Measurements from ENCODE around the gene CHST10. TPM values are rescaled to one million over a fixed set of nuclear protein-coding genes. Genes with fewer than 3 reads are reported as not detected.

CHST10 gene
- total and polyA plus RNA-seq, 2 donors (not counting 3 experiments of a cell fraction or from before 2014, with no cell fraction given), result 11.1 to 12.3 TPM

- BruUV-seq (replicated peaks), result no TSS peak
- no peaks in the 10 kb centered on the region for H3K9me1 ChIP-seq (replicated peaks; ENCODE audit: control insufficient read depth, extremely low read depth, insufficient read depth, low read length)
- H3K4me3 ChIP-seq (replicated peaks in 1 of 3; ENCODE audit: insufficient read depth in 1 of 3, low read depth in 1 of 3, low read length in 3 of 3), result no peak overlapping the region
- no peak for FAIRE-seq
- no peak for DNase-seq (ENCODE audit: low read depth, low spot score)
- POLR2A ChIA-PET, result no interaction called here
- no peaks in the 10 kb centered on the region for H3K79me2 ChIP-seq (ENCODE audit: control insufficient read depth, insufficient read depth, low read length)
- H3K36me3 ChIP-seq (ENCODE audit: control insufficient read depth in 2 of 2, extremely low read depth in 1 of 2, insufficient read depth in 2 of 2, low read length in 2 of 2), result peaks cover 2 to 12% of the 10 kb centered on the region in 2 experiments
- dilution Hi-C loops (cut with MboI; ENCODE audit: extremely low pct_ligation_motif_present, low sequenced_read_pairs), result no loop called here
- no peak overlapping the region for H2AFZ ChIP-seq (ENCODE audit: low read depth, low read length)
- no peak for TF ChIP-seq JUN (IDR thresholded peaks at IDR 0.05; ENCODE audit: borderline replicate concordance, insufficient read depth, insufficient read length, low read depth)
- TF ChIP-seq MYC (IDR thresholded peaks at IDR 0.05; ENCODE audit: low read depth, low read length), result no peak
- TF ChIP-seq GATA2 (IDR thresholded peaks at IDR 0.05; ENCODE audit: insufficient read depth, insufficient read length, low read depth, low read length), result no peak
- TF ChIP-seq POLR2A (IDR thresholded peaks at IDR 0.05; ENCODE audit: low read depth, low read length), result no peak
- CTCF ChIA-PET, result interaction anchor here (1.0 kb wide), 1 partner anchor 20 kb away, joined by 3 read pairs; no protein-coding TSS in a partner anchor
- no peak overlapping the region for H3K27ac ChIP-seq (ENCODE audit: insufficient read depth, low read depth, low read length)
- H4K20me1 ChIP-seq (replicated peaks; ENCODE audit: control insufficient read depth, extremely low read depth, insufficient read depth, low read length), result no peaks in the 10 kb centered on the region
- H3K9me3 ChIP-seq (replicated peaks; ENCODE audit: control insufficient read depth, insufficient read depth, low read length), result no peaks in the 10 kb centered on the region
- H3K9ac ChIP-seq (replicated peaks; ENCODE audit: extremely low read depth, insufficient read depth, low read length), result no peak overlapping the region
- no peak overlapping the region for H3K4me2 ChIP-seq (ENCODE audit: insufficient read depth, low read length)
- no peaks in the 10 kb centered on the region for H3K27me3 ChIP-seq (ENCODE audit: control insufficient read depth in 2 of 2, insufficient read depth in 2 of 2, low read length in 2 of 2)
- no peaks in the 10 kb centered on the region for H3K4me1 ChIP-seq (ENCODE audit: control insufficient read depth, extremely low read depth, insufficient read depth, low read length)
- intact Hi-C loops (cut with micrococcal nuclease), result no loop called here
Observed at GRCh38 chr2:100401268-100401667, 16.2 kb downstream of the CHST10 start.

- Histone ChIP-seq H3K4me2 (ENCODE audit: insufficient read depth, low read length) (no peak overlapping the region), H3K27ac (ENCODE audit: insufficient read depth, low read depth, low read length) (no peak overlapping the region), H3K4me3 (replicated peaks in 1 of 3; ENCODE audit: insufficient read depth in 1 of 3, low read depth in 1 of 3, low read length in 3 of 3) (no peak overlapping the region), H3K9ac (replicated peaks; ENCODE audit: extremely low read depth, insufficient read depth, low read length) (no peak overlapping the region), H4K20me1 (replicated peaks; ENCODE audit: control insufficient read depth, extremely low read depth, insufficient read depth, low read length) (no peaks in the 10 kb centered on the region), H2AFZ (ENCODE audit: low read depth, low read length) (no peak overlapping the region), H3K9me3 (replicated peaks; ENCODE audit: control insufficient read depth, insufficient read depth, low read length) (no peaks in the 10 kb centered on the region), H3K4me1 (ENCODE audit: control insufficient read depth, extremely low read depth, insufficient read depth, low read length) (no peaks in the 10 kb centered on the region), H3K36me3 (ENCODE audit: control insufficient read depth in 2 of 2, extremely low read depth in 1 of 2, insufficient read depth in 2 of 2, low read length in 2 of 2) (peaks cover 2 to 4% of the 10 kb centered on the region in 2 experiments), H3K79me2 (ENCODE audit: control insufficient read depth, insufficient read depth, low read length) (no peaks in the 10 kb centered on the region), H3K9me1 (replicated peaks; ENCODE audit: control insufficient read depth, extremely low read depth, insufficient read depth, low read length) (no peaks in the 10 kb centered on the region), H3K27me3 (ENCODE audit: control insufficient read depth in 2 of 2, insufficient read depth in 2 of 2, low read length in 2 of 2) (no peaks in the 10 kb centered on the region)
- FAIRE-seq, result no peak
- intact Hi-C loops (cut with micrococcal nuclease), result no loop called here
- TF ChIP-seq POLR2AphosphoS5 (IDR thresholded peaks at IDR 0.05; ENCODE audit: insufficient read depth, low read depth, low read length) (no peak), CTCF (IDR thresholded peaks at IDR 0.05; ENCODE audit: extremely low read depth in 1 of 2, insufficient read depth in 1 of 2, low read depth in 1 of 2, low read length in 2 of 2) (no peak), JUN (IDR thresholded peaks at IDR 0.05; ENCODE audit: borderline replicate concordance, insufficient read depth, insufficient read length, low read depth) (no peak), FOS (IDR thresholded peaks at IDR 0.05; ENCODE audit: borderline replicate concordance, insufficient read depth, low read length) (no peak), MYC (IDR thresholded peaks at IDR 0.05; ENCODE audit: low read depth, low read length) (no peak), POLR2A (IDR thresholded peaks at IDR 0.05; ENCODE audit: low read depth, low read length) (no peak), GATA2 (IDR thresholded peaks at IDR 0.05; ENCODE audit: insufficient read depth, insufficient read length, low read depth, low read length) (no peak), MAX (IDR thresholded peaks at IDR 0.05; ENCODE audit: insufficient read depth, insufficient read length) (no peak), EZH2 (IDR thresholded peaks at IDR 0.05; ENCODE audit: borderline replicate concordance, low read depth, low read length, severe bottlenecking) (no peak)
- CTCF ChIA-PET, result interaction anchor here (1.3 kb wide), 1 partner anchor 19 kb away, joined by 4 read pairs; no protein-coding TSS in a partner anchor
- POLR2A ChIA-PET, result no interaction called here
- dilution Hi-C loops (cut with MboI; ENCODE audit: extremely low pct_ligation_motif_present, low sequenced_read_pairs), result no loop called here
- DNase-seq (ENCODE audit: low read depth, low spot score), result no peak
- no TSS peak for BruUV-seq (replicated peaks)
Observed at GRCh38 chr2:100399714-100400113, 17.8 kb downstream of the CHST10 start.

All from endothelial cell of umbilical vein (primary cell).